GM12878 (cell line): Measurements from ENCODE around the gene LSM3.

Source experiments
- BMI1 ChIP-seq: fragments of 450-650 bp; IDR thresholded peaks from 2 replicates; pipeline ENCODE4 v1.6.1; 2016; ENCODE audit warnings: mild to moderate bottlenecking, moderate library complexity, borderline replicate concordance
- CBFB ChIP-seq: IDR thresholded peaks from 2 replicates; pipeline ENCODE4 v1.6.1; 2016; ENCODE audit warnings: antibody characterized with exemption, low read depth
- CREM ChIP-seq: IDR thresholded peaks from 2 replicates; pipeline ENCODE4 v1.6.1; 2014; ENCODE audit warnings: antibody characterized with exemption, low read depth
- FOS ChIP-seq: IDR thresholded peaks from 3 replicates; pipeline ENCODE4 v1.6.1; 2011; ENCODE audit warnings: borderline replicate concordance; ENCODE audit not compliant: insufficient read length; ENCODE audit errors: extremely low read depth
- FOXK2 ChIP-seq: fragments of 450-650 bp; IDR thresholded peaks from 2 replicates; pipeline ENCODE4 v1.6.1; 2017; ENCODE audit warnings: mild to moderate bottlenecking, moderate library complexity
- GABPA ChIP-seq: IDR thresholded peaks from 2 replicates; pipeline ENCODE4 v1.6.1; 2014; ENCODE audit warnings: antibody characterized with exemption, low read depth, mild to moderate bottlenecking, inconsistent platforms
- GATAD2B ChIP-seq: fragments of 450-650 bp; conservative IDR thresholded peaks from 2 replicates; pipeline ENCODE4 v1.6.1; 2017; ENCODE audit warnings: low read depth, mild to moderate bottlenecking, moderate library complexity
- POLR2AphosphoS5 ChIP-seq: IDR thresholded peaks from 2 replicates; pipeline ENCODE4 v1.6.1; 2011; ENCODE audit warnings: mild to moderate bottlenecking, low read length, inconsistent platforms
- RAD21 ChIP-seq: IDR thresholded peaks from 2 replicates; pipeline ENCODE4 v1.6.1; 2011; ENCODE audit warnings: mild to moderate bottlenecking, low read depth, low read length, moderate library complexity; ENCODE audit not compliant: insufficient read depth
- RAD51 ChIP-seq: fragments of 450-650 bp; IDR thresholded peaks from 2 replicates; pipeline ENCODE4 v1.6.1; 2016; ENCODE audit warnings: moderate library complexity, mild to moderate bottlenecking, inconsistent platforms
- TF ChIP-seq, protein P1 (sequence below), 3 experiments: IDR thresholded peaks in 2 of 3; conservative IDR thresholded peaks in 1 of 3; 2 replicates each; pipeline ENCODE4 v1.5.1; 2011; ENCODE audit warnings: low read depth in 3 of 3, low read length in 3 of 3, mild to moderate bottlenecking in 3 of 3, control low read depth in 2 of 3, moderate library complexity in 2 of 3, inconsistent platforms in 1 of 3, mixed read lengths in 1 of 3; ENCODE audit not compliant: control insufficient read depth in 2 of 3, insufficient read depth in 1 of 3; ENCODE audit errors: extremely low read depth in 1 of 3
- TF ChIP-seq, protein P2 (sequence below): IDR thresholded peaks from 2 replicates; pipeline ENCODE4 v1.6.1; 2012; ENCODE audit warnings: improper control_type of control experiment, low read depth, low read length; ENCODE audit not compliant: insufficient replicate concordance
- TF ChIP-seq, protein P3 (sequence below): fragments of 450-650 bp; IDR thresholded peaks from 2 replicates; pipeline ENCODE4 v1.6.1; 2017; ENCODE audit warnings: mild to moderate bottlenecking, low read depth, inconsistent platforms; ENCODE audit not compliant: poor library complexity, severe bottlenecking

DNA sequence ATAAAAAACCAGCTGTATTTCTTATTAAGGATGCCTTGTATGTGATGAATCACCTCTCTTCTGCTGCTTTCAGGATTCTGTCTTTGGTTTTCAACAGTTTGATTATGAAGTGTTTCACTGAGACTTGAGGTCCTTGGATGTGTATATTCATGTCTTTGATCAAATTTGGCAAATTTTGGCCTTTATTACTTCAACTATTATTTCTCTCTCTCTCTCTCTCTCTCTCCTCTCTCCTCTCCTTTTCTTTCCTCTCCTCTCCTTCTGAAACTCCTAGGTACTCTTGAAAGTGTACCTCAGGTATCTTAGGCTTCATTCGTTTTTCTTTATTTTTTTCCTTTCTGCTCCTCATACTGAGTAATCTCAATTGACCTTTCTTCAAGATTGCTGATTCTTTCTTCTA is 43.3 kb downstream of the LSM3 start:
- TF ChIP-seq FOS, result no peak
- TF ChIP-seq, protein P1, sequence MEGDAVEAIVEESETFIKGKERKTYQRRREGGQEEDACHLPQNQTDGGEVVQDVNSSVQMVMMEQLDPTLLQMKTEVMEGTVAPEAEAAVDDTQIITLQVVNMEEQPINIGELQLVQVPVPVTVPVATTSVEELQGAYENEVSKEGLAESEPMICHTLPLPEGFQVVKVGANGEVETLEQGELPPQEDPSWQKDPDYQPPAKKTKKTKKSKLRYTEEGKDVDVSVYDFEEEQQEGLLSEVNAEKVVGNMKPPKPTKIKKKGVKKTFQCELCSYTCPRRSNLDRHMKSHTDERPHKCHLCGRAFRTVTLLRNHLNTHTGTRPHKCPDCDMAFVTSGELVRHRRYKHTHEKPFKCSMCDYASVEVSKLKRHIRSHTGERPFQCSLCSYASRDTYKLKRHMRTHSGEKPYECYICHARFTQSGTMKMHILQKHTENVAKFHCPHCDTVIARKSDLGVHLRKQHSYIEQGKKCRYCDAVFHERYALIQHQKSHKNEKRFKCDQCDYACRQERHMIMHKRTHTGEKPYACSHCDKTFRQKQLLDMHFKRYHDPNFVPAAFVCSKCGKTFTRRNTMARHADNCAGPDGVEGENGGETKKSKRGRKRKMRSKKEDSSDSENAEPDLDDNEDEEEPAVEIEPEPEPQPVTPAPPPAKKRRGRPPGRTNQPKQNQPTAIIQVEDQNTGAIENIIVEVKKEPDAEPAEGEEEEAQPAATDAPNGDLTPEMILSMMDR (IDR thresholded peaks at IDR 0.05 in 2 of 3, conservative IDR thresholded peaks at IDR 0.05 in 1 of 3; ENCODE audit: control insufficient read depth in 2 of 3, extremely low read depth in 1 of 3, insufficient read depth in 1 of 3, low read depth in 3 of 3, low read length in 3 of 3), result no peak
- TF ChIP-seq RAD51, result no peak
- TF ChIP-seq, protein P2, sequence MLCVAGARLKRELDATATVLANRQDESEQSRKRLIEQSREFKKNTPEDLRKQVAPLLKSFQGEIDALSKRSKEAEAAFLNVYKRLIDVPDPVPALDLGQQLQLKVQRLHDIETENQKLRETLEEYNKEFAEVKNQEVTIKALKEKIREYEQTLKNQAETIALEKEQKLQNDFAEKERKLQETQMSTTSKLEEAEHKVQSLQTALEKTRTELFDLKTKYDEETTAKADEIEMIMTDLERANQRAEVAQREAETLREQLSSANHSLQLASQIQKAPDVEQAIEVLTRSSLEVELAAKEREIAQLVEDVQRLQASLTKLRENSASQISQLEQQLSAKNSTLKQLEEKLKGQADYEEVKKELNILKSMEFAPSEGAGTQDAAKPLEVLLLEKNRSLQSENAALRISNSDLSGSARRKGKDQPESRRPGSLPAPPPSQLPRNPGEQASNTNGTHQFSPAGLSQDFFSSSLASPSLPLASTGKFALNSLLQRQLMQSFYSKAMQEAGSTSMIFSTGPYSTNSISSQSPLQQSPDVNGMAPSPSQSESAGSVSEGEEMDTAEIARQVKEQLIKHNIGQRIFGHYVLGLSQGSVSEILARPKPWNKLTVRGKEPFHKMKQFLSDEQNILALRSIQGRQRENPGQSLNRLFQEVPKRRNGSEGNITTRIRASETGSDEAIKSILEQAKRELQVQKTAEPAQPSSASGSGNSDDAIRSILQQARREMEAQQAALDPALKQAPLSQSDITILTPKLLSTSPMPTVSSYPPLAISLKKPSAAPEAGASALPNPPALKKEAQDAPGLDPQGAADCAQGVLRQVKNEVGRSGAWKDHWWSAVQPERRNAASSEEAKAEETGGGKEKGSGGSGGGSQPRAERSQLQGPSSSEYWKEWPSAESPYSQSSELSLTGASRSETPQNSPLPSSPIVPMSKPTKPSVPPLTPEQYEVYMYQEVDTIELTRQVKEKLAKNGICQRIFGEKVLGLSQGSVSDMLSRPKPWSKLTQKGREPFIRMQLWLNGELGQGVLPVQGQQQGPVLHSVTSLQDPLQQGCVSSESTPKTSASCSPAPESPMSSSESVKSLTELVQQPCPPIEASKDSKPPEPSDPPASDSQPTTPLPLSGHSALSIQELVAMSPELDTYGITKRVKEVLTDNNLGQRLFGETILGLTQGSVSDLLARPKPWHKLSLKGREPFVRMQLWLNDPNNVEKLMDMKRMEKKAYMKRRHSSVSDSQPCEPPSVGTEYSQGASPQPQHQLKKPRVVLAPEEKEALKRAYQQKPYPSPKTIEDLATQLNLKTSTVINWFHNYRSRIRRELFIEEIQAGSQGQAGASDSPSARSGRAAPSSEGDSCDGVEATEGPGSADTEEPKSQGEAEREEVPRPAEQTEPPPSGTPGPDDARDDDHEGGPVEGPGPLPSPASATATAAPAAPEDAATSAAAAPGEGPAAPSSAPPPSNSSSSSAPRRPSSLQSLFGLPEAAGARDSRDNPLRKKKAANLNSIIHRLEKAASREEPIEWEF, result no peak
- TF ChIP-seq FOXK2, result no peak
- no peak for TF ChIP-seq GATAD2B
- no peak for TF ChIP-seq CBFB
- TF ChIP-seq CREM, result no peak
- TF ChIP-seq BMI1, result no peak
- TF ChIP-seq GABPA, result no peak
- TF ChIP-seq RAD21, result no peak
- no peak for TF ChIP-seq POLR2AphosphoS5
- TF ChIP-seq, protein P3, sequence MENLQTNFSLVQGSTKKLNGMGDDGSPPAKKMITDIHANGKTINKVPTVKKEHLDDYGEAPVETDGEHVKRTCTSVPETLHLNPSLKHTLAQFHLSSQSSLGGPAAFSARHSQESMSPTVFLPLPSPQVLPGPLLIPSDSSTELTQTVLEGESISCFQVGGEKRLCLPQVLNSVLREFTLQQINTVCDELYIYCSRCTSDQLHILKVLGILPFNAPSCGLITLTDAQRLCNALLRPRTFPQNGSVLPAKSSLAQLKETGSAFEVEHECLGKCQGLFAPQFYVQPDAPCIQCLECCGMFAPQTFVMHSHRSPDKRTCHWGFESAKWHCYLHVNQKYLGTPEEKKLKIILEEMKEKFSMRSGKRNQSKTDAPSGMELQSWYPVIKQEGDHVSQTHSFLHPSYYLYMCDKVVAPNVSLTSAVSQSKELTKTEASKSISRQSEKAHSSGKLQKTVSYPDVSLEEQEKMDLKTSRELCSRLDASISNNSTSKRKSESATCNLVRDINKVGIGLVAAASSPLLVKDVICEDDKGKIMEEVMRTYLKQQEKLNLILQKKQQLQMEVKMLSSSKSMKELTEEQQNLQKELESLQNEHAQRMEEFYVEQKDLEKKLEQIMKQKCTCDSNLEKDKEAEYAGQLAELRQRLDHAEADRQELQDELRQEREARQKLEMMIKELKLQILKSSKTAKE, result no peak
